HG02852 (cell line): Measurements from ENCODE around the gene EXOC6B.
A peak's percentile ranks its signal among the peaks of the same experiment; 100 is the strongest.

ENCODE experiments used
- ATAC-seq: cut with Tn5 transposase; IDR thresholded peaks from one replicate; pipeline ENCODE4 v1.9.1; 2021; ENCODE audit warnings: mild to moderate bottlenecking, moderate library complexity; ENCODE audit not compliant: unreplicated experiment

The EXOC6B gene

DNA sequence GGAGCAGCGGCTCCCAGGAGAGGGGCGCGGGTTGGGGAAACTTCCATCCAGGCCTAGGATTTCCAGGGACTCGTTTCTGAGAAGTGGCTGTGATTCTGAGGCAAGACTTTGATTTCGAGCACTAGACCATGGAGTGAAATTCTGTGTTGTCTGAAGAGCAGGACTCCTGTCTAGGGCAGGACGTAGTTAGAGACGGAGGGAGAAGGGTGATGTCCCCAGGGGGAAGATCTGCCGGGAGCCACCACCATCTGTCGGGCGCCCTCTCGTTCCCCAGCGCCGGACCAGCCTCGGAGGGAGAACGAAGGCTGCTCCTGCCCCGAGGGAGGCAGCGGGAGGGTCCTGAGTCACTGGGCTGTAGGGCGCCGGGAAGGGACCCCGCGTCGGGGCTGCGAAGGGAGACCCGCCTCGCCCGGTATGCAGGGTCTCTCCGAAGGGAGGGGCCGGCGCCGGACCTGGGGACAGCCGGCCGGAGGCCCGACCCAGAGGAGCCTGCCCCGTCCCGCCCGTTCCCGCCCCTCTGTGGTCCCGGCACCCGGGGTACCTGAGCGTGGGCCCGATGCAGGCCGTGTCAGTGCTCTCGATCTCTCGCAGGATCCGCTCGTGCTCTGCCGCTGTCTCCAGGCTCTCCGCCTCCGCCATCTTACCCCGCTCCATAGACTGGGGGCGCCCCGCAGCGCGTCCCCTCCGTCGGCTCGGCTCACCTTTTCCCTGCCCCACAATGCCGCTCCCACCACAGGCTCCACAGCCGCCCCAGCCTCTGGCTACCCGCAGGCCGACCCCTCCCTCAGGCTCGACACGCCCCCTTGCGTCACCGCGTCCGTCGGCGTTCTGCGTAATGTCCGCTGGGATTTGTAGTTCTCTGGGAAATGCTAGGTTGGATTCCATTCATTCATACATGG, at the start of gene EXOC6B:
Gene EXOC6B (minus strand): TSS at position 777 of the 899 bp plus-strand sequence.
- ATAC-seq: peak; percentile 95

GRCh38 chr2:72871880-72872279, 46.0 kb upstream of the EXOC6B start:
- ATAC-seq: no peak

DNA sequence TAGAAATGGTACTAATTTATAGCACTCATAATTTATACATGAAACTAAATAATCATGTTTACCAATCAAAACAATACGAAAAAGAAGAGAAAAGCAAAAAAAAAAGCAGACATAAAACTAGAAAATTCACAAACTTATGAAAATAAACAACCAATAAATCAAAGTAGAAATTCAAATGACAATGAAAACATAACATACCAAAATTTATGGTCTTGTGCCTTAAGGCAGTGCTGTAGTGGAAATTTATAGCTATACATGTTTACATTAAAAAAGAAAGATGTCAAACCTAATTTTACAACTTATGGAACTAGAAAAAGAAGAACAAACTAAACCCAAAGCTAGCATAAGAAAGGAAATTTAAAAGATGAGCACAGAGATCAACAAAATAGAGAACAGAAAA, 45.2 kb upstream of the EXOC6B start:
- no peak for ATAC-seq

DNA sequence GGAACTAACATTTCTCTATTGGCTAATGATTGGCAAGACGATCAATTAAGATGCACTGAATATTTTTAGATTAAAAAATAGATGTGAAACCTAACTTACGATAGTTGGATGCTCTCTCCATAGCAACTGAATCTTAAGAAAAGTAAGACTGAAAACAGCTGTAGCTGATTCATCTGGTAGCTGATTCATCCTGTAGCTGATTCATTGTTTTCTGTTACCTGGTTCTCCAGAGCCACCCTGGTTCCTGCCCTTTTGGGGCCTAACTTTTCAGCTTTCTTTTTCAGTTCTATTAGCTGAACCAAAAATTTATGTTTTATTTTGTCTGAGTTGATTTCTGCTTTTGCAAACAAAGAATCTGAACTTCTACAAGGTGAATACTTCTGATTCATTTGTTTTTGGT, 38.7 kb upstream of the EXOC6B start:
- ATAC-seq: peak; percentile 55

DNA sequence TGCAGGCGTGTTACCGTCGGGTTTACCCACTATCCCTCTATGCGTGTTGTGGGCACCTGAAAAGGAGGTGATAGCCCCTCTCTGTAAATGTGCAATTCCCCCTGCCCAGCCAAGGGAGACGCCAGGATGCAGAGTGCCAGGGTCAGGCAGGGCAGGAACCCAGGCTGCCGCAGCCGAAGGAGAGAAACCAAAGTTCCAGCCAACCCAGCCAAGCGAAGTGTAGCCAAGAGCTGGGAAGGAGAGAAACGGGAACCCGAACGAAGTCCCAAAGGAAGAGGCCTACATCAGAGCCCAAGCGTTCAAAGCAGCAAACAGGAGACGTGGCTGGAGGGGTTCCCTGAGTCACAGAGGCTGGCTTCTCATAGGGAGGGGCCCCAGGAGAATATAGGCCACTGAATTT, 37.2 kb upstream of the EXOC6B start:
- no peak for ATAC-seq

GRCh38 chr2:72862239-72862988, 36.6 kb upstream of the EXOC6B start:
- peak; percentile 88 for ATAC-seq

DNA sequence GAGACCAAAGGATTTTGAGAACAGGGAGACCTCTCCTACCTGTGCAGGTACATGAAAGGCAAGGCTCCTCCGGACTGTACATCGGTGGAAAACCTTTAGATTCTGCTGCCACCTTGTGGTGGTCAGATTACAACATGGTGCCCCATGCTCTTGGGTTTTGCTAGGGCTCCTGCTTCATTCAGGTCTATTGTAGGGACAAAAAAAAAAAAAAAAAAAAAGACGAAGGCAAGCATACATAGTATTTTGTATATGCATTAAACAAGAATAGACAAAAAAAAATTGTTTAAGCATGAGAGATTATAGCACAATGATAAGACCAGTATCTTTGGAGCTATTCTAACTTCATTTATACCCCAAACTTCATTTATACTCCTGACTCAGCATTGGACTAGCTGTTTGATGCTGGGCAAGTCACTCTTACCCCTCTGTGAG, 34.0 kb upstream of the EXOC6B start:
- ATAC-seq: peak; percentile 58

- ATAC-seq: no peak
Observed at GRCh38 chr2:72851333-72851732, 25.5 kb upstream of the EXOC6B start.

- ATAC-seq: no peak
Observed at GRCh38 chr2:72849138-72849462, 23.3 kb upstream of the EXOC6B start.

DNA sequence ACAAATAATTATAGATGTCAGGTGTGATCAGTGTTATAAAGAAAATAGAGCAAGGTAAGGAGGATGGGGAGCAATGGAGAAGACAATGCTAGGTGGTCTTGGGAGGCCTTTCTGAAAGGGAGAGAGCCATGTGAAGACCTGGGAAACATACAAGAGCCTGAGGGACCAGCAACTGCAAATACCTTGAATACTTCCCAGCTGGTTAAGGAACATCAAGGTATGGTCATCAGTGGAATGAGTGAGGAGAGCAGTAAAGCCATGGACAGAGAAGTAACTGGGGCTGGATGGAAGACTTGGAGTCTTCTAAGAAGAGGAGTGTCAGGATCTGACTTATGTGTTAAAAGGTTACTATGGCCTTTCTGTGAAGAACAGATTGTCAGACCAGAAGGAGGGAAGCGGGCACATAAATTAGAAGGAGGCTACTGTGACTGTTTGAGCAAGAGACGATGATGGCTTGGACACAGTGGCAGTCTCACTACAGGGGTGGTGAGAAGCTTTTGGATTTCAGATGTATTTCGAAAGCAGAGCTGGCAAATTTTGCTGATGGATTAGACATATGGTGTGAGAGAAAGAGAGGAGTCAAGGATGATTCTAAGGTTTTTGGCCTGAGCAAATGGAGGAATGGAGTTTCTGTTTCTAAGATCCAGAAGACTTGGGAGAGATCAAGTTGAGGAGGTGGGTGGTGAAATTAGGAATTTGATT, 22.8 kb upstream of the EXOC6B start:
- ATAC-seq: no peak

- no peak for ATAC-seq
Observed at GRCh38 chr2:72847534-72848315, 21.9 kb upstream of the EXOC6B start.

GRCh38 chr2:72846171-72847095, 20.6 kb upstream of the EXOC6B start:
- peak; percentile 81 for ATAC-seq

- no peak for ATAC-seq
Observed at GRCh38 chr2:72843301-72843700, 17.5 kb upstream of the EXOC6B start.

- no peak for ATAC-seq
Observed at GRCh38 chr2:72841462-72842125, 15.8 kb upstream of the EXOC6B start.

- ATAC-seq: no peak
Observed at GRCh38 chr2:72840066-72840465, 14.2 kb upstream of the EXOC6B start.

DNA sequence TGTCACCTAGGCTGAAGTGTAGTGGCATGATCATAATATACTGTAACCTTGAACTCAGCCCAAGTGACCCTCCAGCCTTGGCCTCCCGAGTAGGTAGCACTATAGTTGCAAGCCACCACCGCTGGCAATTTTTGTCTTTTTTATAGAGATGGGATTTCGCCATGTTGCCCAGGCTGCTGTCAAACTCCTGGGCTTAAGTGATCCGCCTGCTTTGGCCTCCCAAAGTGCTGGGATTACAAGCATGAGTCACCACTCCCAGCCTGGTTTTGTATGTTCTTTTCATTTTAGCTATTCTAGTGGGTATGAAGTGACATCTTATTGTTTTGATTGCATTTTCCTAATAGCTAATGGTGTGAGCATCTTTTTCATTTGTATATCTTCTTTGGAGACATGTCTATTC, 11.3 kb upstream of the EXOC6B start:
- no peak for ATAC-seq

DNA sequence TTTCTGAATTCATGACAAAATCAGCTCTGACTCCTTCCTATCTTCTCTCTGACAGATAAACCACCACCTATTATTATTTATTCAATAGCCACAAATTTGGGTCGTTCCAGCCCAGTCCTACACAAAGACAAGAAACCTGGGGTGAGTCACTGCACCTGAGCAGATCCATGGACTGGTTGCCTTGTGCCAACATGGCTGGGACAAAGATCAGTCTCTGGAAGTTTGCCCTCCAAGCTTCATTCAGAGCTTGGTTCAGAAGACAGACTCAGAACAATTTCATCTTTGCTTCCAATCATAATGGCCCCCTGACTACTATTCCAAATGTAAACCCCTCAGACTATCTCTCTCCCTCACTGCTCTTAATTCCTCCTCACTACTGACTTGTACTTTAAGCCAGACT, 9.6 kb upstream of the EXOC6B start:
- no peak for ATAC-seq

- no peak for ATAC-seq
Observed at GRCh38 chr2:72834596-72834995, 8.8 kb upstream of the EXOC6B start.

DNA sequence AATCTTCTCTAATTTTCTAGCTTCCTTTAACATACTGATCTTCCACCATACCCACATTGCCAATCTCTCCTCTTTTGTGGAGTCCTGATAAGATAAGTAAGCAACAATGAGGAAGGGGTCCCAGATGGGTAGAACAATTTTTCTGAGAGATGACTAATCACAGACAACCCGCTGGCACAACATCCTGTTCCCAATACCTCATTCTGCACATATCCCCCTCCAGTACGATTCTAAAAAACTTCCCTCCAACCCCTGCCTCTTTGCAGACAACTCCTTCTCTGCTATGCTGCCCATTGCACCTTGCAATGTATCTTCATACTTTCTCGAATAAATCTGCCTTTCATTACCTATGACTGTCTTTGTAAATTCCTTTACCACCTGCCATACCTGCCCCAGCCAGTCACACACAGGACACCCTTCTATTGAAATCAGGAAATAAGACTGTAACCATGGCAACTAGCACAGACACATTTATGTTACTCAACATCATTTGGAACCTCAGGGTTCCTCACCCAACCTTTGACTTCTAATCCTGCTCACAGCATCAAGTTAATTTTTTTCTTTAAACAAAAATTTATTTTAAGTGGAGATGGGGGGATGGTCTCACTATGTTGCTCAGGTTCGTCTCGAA, 7.4 kb upstream of the EXOC6B start:
- no peak for ATAC-seq
